Measurements from ENCODE around the gene LCN15.
"Not testable (repeated sequence)": the region's sequence is repeated elsewhere in the genome, so short reads cannot be mapped to it uniquely, and the experiment has no call there.

Gene LCN15

GRCh38 chr9:136794281-136794999 is 30.1 kb upstream of the LCN15 start:
- no peak for DNase-seq

GRCh38 chr9:136793086-136793946 is 29.0 kb upstream of the LCN15 start:
- no peak for DNase-seq

GRCh38 chr9:136792321-136793085 is 28.2 kb upstream of the LCN15 start:
- no peak for DNase-seq

GRCh38 chr9:136791516-136792276 is 27.4 kb upstream of the LCN15 start:
- DNase-seq = peak; percentile 58

- DNase-seq = peak; percentile 100
These were observed 26.6 kb upstream of the LCN15 start, which contains the start of gene TMEM141 for GRCh38 chr9:136790640-136791515. Gene TMEM141, plus strand, starts transcription at chr9:136791344. Its CDS starts 27 bp downstream, at chr9:136791371.

- DNase-seq = no peak
These were observed 25.2 kb upstream of the LCN15 start for GRCh38 chr9:136789523-136789937.

GRCh38 chr9:136788644-136789522 is 24.6 kb upstream of the LCN15 start:
- DNase-seq = not testable (repeated sequence)

- peak; percentile 52 for DNase-seq
These were observed 23.5 kb upstream of the LCN15 start for GRCh38 chr9:136787690-136788400.

- not testable (repeated sequence) for DNase-seq
These were observed 22.7 kb upstream of the LCN15 start for GRCh38 chr9:136786983-136787382.

GRCh38 chr9:136786451-136786850 is 22.1 kb upstream of the LCN15 start:
- DNase-seq = no peak

- DNase-seq = not testable (repeated sequence)
These were observed 21.4 kb upstream of the LCN15 start for GRCh38 chr9:136785565-136786355.

- no peak for DNase-seq
These were observed 20.7 kb upstream of the LCN15 start for GRCh38 chr9:136784997-136785361.

- no peak for DNase-seq
These were observed 20.1 kb upstream of the LCN15 start for GRCh38 chr9:136784249-136784996.

- DNase-seq = no peak
These were observed 18.1 kb upstream of the LCN15 start for GRCh38 chr9:136782452-136782851.

- DNase-seq = no peak
These were observed 15.5 kb upstream of the LCN15 start for GRCh38 chr9:136779808-136780207.

GRCh38 chr9:136777359-136777758 is 13.0 kb upstream of the LCN15 start:
- no peak for DNase-seq

GRCh38 chr9:136776947-136777346 is 12.6 kb upstream of the LCN15 start:
- no peak for DNase-seq

- no peak for DNase-seq
These were observed 10.9 kb upstream of the LCN15 start for GRCh38 chr9:136775191-136775590.

All from stimulated activated CD4-positive, alpha-beta T cell treated with anti-CD3 and anti-CD28 coated beads, Interleukin-12 subunit alpha, Interleukin-12 subunit beta, amount 100 ng/mL, for 4 hours (primary cell).